OCI-LY3 (cell line): ENCODE measurements around the gene PAK5.

Source experiments
- EZH2phosphoT487 ChIP-seq: fragments of 200-600 bp; shearing (Covaris generic); IDR thresholded peaks from 2 replicates; pipeline ENCODE4 v1.6.1; 2018; ENCODE audit warnings: antibody characterized with exemption, mixed run types, low read depth
- TF ChIP-seq, protein P1 (sequence below): fragments of 200-600, 300-600 bp; sonication (generic); IDR thresholded peaks from 2 replicates; pipeline ENCODE4 v1.5.1; 2014; ENCODE audit warnings: antibody characterized with exemption, low read length, low read depth

DNA sequence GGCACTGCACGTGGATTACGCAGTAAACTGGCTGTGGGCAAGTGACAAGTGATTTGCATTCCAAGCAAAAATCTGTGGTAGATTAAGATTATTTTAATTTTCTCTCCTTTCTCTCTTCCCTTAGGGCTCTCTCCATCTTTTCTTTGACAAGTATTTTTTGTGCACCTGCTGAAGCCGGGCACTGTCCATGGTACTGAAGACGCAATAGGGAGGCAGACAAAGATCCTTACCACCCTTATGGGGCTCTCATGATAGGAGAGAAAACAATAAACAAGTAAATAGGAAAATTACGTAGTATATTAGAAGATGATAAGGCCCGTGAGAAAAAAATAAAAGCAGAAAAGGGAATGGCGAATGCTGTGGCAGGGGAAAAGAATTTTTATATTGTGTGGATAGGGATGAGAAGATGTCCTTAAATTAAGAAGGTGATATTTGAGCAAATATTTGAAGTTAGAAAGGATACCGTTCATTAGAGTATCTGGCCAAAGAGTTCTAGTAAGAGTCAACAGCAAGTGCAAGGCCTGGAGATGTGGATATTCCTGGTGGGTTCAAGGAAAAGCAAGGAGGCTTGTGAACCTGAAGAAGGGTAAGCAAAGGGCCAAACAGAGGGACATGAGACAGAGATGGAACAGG, 178.5 kb downstream of the PAK5 start:
- TF ChIP-seq, protein P1, sequence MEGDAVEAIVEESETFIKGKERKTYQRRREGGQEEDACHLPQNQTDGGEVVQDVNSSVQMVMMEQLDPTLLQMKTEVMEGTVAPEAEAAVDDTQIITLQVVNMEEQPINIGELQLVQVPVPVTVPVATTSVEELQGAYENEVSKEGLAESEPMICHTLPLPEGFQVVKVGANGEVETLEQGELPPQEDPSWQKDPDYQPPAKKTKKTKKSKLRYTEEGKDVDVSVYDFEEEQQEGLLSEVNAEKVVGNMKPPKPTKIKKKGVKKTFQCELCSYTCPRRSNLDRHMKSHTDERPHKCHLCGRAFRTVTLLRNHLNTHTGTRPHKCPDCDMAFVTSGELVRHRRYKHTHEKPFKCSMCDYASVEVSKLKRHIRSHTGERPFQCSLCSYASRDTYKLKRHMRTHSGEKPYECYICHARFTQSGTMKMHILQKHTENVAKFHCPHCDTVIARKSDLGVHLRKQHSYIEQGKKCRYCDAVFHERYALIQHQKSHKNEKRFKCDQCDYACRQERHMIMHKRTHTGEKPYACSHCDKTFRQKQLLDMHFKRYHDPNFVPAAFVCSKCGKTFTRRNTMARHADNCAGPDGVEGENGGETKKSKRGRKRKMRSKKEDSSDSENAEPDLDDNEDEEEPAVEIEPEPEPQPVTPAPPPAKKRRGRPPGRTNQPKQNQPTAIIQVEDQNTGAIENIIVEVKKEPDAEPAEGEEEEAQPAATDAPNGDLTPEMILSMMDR: no peak
- TF ChIP-seq EZH2phosphoT487: no peak
